OCI-LY1 (cell line): ENCODE results near the gene GLI2.

ENCODE experiments used
- EZH2 ChIP-seq: fragments of 200-600 bp; sonication (generic), shearing (Covaris generic); IDR thresholded peaks from 2 replicates; pipeline ENCODE4 v1.8.0; 2017; ENCODE audit warnings: borderline replicate concordance, mixed run types, mild to moderate bottlenecking, antibody characterized with exemption, low read length, moderate library complexity, mixed read lengths
- TF ChIP-seq, protein P1 (sequence below): fragments of 200-600 bp; sonication (generic), shearing (Covaris generic); IDR thresholded peaks from 2 replicates; pipeline ENCODE4 v1.5.1; 2017; ENCODE audit warnings: mild to moderate bottlenecking, antibody characterized with exemption, low read length, moderate library complexity, mixed read lengths

DNA sequence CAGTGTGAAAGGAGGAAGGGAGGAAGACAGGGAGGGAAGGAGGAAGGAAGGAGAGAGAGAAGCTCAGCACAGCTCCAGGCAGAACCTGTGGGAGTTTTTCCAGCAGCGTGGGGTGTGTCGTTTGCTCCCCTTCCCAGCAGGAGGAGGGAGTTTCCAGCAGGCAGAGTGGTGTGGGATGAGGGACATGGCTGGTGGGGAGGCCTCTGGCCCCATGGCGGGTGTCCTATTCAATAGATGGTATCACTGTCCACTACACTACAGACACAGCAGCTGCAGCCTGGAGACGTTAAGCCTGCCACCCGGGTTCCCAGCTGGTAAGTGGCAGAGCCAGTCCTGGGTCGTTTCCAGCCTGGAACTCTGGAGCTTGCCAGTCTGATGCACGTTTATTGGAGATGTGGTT, 44.7 kb downstream of the GLI2 start:
- TF ChIP-seq, protein P1, sequence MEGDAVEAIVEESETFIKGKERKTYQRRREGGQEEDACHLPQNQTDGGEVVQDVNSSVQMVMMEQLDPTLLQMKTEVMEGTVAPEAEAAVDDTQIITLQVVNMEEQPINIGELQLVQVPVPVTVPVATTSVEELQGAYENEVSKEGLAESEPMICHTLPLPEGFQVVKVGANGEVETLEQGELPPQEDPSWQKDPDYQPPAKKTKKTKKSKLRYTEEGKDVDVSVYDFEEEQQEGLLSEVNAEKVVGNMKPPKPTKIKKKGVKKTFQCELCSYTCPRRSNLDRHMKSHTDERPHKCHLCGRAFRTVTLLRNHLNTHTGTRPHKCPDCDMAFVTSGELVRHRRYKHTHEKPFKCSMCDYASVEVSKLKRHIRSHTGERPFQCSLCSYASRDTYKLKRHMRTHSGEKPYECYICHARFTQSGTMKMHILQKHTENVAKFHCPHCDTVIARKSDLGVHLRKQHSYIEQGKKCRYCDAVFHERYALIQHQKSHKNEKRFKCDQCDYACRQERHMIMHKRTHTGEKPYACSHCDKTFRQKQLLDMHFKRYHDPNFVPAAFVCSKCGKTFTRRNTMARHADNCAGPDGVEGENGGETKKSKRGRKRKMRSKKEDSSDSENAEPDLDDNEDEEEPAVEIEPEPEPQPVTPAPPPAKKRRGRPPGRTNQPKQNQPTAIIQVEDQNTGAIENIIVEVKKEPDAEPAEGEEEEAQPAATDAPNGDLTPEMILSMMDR: no peak
- no peak for TF ChIP-seq EZH2
